ENCODE results near the gene NR2F1-AS1. TPM values are rescaled to one million over a fixed set of nuclear protein-coding genes. Genes with fewer than 3 reads are reported as not detected.
A peak's percentile ranks its signal among the peaks of the same experiment; 100 is the strongest.

NR2F1-AS1 gene
- total RNA-seq, 2 donors from 2014 or later = 1.4 to 3.3 TPM

DNA sequence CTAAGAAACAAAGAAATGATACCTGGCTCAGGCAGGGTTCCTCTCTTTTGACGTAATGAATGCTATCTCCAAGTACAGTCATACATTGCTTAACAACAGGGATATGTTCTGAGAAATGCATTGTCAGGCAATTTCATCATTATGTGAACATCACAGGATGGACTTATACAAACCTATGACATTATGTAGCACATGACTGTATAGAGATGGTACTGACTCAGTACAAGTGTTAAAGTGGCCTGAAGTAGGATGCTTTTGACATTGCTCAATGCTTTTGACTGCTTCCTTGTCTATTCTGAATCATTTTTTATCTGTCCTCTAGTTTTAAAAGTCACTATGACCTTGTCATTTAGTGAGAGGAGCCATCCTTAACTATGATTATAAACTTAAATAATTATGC lies 147.6 kb downstream of the NR2F1-AS1 start:
- no peaks in the 10 kb centered on the region for H3K4me1 ChIP-seq (ENCODE audit: control insufficient read depth, insufficient read depth, low read length)
- H3K27ac Mint-ChIP-seq = no peak overlapping the region
- H3K4me3 Mint-ChIP-seq = no peak overlapping the region
- H3K36me3 Mint-ChIP-seq (ENCODE audit: low read depth) = no peaks in the 10 kb centered on the region
- no peak overlapping the region for H3K9ac ChIP-seq (ENCODE audit: extremely low read depth, low read length, poor library complexity, severe bottlenecking)
- H3K27me3 Mint-ChIP-seq (ENCODE audit: insufficient read depth) = no peaks in the 10 kb centered on the region
- no peak overlapping the region for H3K27ac ChIP-seq (ENCODE audit: low read depth, low read length)
- TF ChIP-seq, protein P1, sequence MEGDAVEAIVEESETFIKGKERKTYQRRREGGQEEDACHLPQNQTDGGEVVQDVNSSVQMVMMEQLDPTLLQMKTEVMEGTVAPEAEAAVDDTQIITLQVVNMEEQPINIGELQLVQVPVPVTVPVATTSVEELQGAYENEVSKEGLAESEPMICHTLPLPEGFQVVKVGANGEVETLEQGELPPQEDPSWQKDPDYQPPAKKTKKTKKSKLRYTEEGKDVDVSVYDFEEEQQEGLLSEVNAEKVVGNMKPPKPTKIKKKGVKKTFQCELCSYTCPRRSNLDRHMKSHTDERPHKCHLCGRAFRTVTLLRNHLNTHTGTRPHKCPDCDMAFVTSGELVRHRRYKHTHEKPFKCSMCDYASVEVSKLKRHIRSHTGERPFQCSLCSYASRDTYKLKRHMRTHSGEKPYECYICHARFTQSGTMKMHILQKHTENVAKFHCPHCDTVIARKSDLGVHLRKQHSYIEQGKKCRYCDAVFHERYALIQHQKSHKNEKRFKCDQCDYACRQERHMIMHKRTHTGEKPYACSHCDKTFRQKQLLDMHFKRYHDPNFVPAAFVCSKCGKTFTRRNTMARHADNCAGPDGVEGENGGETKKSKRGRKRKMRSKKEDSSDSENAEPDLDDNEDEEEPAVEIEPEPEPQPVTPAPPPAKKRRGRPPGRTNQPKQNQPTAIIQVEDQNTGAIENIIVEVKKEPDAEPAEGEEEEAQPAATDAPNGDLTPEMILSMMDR (conservative IDR thresholded peaks at IDR 0.05) = no peak
- H3K9me3 ChIP-seq (ENCODE audit: control insufficient read depth, low read length) = no peaks in the 10 kb centered on the region
- peaks cover 27% of the 10 kb centered on the region for H3K27me3 ChIP-seq (ENCODE audit: control insufficient read depth, insufficient read depth, low read length, poor library complexity, severe bottlenecking)
- no peak overlapping the region for H3K4me3 ChIP-seq (ENCODE audit: low read length)
- 85% methylated on average over 1 of the region's 1 CpG; no CpG with 5 or more reads in 1 of the 2 experiments for WGBS, 2 experiments (ENCODE audit: insufficient coverage in 1 of 2, insufficient read length in 1 of 2)
- no peaks in the 10 kb centered on the region for H3K9me3 Mint-ChIP-seq
- no peaks in the 10 kb centered on the region for H3K4me1 Mint-ChIP-seq
- H3K36me3 ChIP-seq (ENCODE audit: control insufficient read depth, insufficient read depth, low read length) = no peaks in the 10 kb centered on the region
- no peak for DNase-seq

DNA sequence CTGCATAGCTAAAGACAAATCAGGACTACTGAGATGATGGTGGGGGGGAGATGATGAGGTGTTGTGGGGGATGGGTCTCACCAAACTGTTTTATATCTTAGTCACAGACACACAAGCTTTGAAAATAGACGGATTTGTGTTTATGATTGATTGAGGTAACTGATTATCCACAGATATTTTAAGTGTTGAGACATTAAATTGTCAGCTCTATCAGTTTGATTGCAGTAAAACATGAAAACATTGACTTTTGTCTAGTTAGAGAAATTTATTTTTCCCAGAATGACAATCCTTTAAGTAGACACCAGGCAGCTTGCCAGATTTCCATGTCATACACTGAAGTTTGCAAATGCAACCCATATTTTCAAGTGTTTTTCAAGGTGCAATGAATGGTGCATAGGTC lies 149.8 kb downstream of the NR2F1-AS1 start:
- TF ChIP-seq, protein P1 (conservative IDR thresholded peaks at IDR 0.05) = no peak
- no peak for DNase-seq
- WGBS, 2 experiments (ENCODE audit: insufficient coverage in 1 of 2, insufficient read length in 1 of 2) = 86 to 100% methylated on average over 1 of the region's 1 CpG

DNA sequence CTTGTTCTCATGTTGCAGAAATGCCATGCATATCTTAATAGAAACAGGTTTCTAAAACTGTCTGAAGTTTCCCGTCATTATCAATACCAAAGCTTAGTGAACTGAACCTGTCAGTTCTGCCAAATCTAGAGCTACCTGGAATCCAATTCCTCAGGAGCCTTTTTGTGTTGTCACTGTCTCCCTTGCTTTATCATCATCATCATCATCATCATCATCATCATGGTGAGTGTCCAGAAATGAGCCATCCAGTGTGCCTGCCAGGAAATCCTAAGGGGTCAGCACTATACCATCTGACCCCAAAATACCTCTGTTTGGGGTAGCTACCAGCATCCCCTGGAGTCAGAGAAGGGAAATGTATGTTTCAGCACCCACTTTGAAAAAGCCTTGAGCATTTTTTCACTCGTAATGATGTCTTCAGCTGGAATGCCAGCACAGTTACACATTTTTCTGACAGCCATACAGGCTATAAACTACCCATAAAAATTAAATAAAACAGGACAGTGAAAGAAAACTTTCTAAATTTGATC lies 150.3 kb downstream of the NR2F1-AS1 start:
- TF ChIP-seq, protein P1 (conservative IDR thresholded peaks at IDR 0.05) = peak; percentile 42
- Mint-ChIP-seq H3K4me3 (no peak overlapping the region), H3K9me3 (no peaks in the 10 kb centered on the region), H3K36me3 (ENCODE audit: low read depth) (no peaks in the 10 kb centered on the region), H3K27ac (no peak overlapping the region), H3K27me3 (ENCODE audit: insufficient read depth) (no peaks in the 10 kb centered on the region), H3K4me1 (peaks cover 7% of the 10 kb centered on the region)
- peak overlapping the region; percentile 76 for H3K27ac ChIP-seq (ENCODE audit: low read depth, low read length)
- H3K4me1 ChIP-seq (ENCODE audit: control insufficient read depth, insufficient read depth, low read length) = no peaks in the 10 kb centered on the region
- no peaks in the 10 kb centered on the region for H3K36me3 ChIP-seq (ENCODE audit: control insufficient read depth, insufficient read depth, low read length)
- no peak overlapping the region for H3K4me3 ChIP-seq (ENCODE audit: low read length)
- WGBS, 2 experiments (ENCODE audit: insufficient coverage in 1 of 2, insufficient read length in 1 of 2) = 79 to 86% methylated on average over 2 of the region's 2 CpGs
- H3K27me3 ChIP-seq (ENCODE audit: control insufficient read depth, insufficient read depth, low read length, poor library complexity, severe bottlenecking) = peaks cover 8% of the 10 kb centered on the region
- DNase-seq = no peak
- H3K9me3 ChIP-seq (ENCODE audit: control insufficient read depth, low read length) = no peaks in the 10 kb centered on the region
- no peak overlapping the region for H3K9ac ChIP-seq (ENCODE audit: extremely low read depth, low read length, poor library complexity, severe bottlenecking)

More for the DNA sequence above, 149.8 kb downstream of the NR2F1-AS1 start:
- Mint-ChIP-seq H3K4me3 (no peak overlapping the region), H3K36me3 (ENCODE audit: low read depth) (no peaks in the 10 kb centered on the region), H3K27me3 (ENCODE audit: insufficient read depth) (no peaks in the 10 kb centered on the region), H3K27ac (no peak overlapping the region), H3K9me3 (no peaks in the 10 kb centered on the region), H3K4me1 (peaks cover 7% of the 10 kb centered on the region)
- H3K9me3 ChIP-seq (ENCODE audit: control insufficient read depth, low read length) = no peaks in the 10 kb centered on the region
- no peak overlapping the region for H3K4me3 ChIP-seq (ENCODE audit: low read length)
- no peak overlapping the region for H3K9ac ChIP-seq (ENCODE audit: extremely low read depth, low read length, poor library complexity, severe bottlenecking)
- H3K36me3 ChIP-seq (ENCODE audit: control insufficient read depth, insufficient read depth, low read length) = no peaks in the 10 kb centered on the region
- H3K27me3 ChIP-seq (ENCODE audit: control insufficient read depth, insufficient read depth, low read length, poor library complexity, severe bottlenecking) = peaks cover 8% of the 10 kb centered on the region
- no peak overlapping the region for H3K27ac ChIP-seq (ENCODE audit: low read depth, low read length)
- H3K4me1 ChIP-seq (ENCODE audit: control insufficient read depth, insufficient read depth, low read length) = no peaks in the 10 kb centered on the region

Data from endodermal cell (in vitro differentiated cells).